Karpas-422 (cell line): ENCODE measurements around the gene BCS1L. TPM values are rescaled to one million over a fixed set of nuclear protein-coding genes. Genes with fewer than 3 reads are reported as not detected.
A peak's percentile ranks its signal among the peaks of the same experiment; 100 is the strongest.

Experiments
- DNase-seq: peaks from one replicate; pipeline ENCODE4 v3.0.0-alpha.2; 2015
- H2AFZ ChIP-seq: fragments of 200-600 bp; sonication (generic); 2 replicates; pipeline ENCODE4 v1.6.1; 2014; ENCODE audit warnings: antibody characterized with exemption, low read length, mixed read lengths
- H3K27ac ChIP-seq: fragments of 200-600 bp; sonication (generic); 2 replicates; pipeline ENCODE4 v1.5.1; 2014; ENCODE audit warnings: mild to moderate bottlenecking, low read length, moderate library complexity
- H3K27me3 ChIP-seq: fragments of 200-600 bp; sonication (generic); 2 replicates; pipeline ENCODE4 v1.6.1; 2014; ENCODE audit warnings: low read length, mixed read lengths
- H3K36me3 ChIP-seq: fragments of 200-600 bp; sonication (generic); 2 replicates; pipeline ENCODE4 v1.6.1; 2014; ENCODE audit warnings: low read length, mixed read lengths; ENCODE audit not compliant: insufficient read depth
- H3K4me1 ChIP-seq: fragments of 200-600 bp; sonication (generic); 2 replicates; pipeline ENCODE4 v1.6.1; 2014; ENCODE audit warnings: mild to moderate bottlenecking, low read length, mixed read lengths
- H3K4me2 ChIP-seq: fragments of 200-600 bp; sonication (generic); 2 replicates; pipeline ENCODE4 v1.6.1; 2014; ENCODE audit warnings: low read length, low read depth, mild to moderate bottlenecking; ENCODE audit not compliant: poor library complexity, severe bottlenecking
- H3K4me3 ChIP-seq: fragments of 200-600 bp; sonication (generic); 2 replicates; pipeline ENCODE4 v1.5.1; 2014; ENCODE audit warnings: mild to moderate bottlenecking, antibody characterized with exemption, low read length, mixed read lengths
- H3K79me2 ChIP-seq: fragments of 200-600 bp; sonication (generic); 2 replicates; pipeline ENCODE4 v1.6.1; 2014; ENCODE audit warnings: mild to moderate bottlenecking, low read length, mixed read lengths
- H3K9ac ChIP-seq: fragments of 200-600 bp; sonication (generic); 2 replicates; pipeline ENCODE4 v1.6.0; 2014; ENCODE audit warnings: low read length
- H3K9me2 ChIP-seq: fragments of 200-600 bp; sonication (generic), shearing (Covaris generic); replicated peaks from 2 replicates; pipeline ENCODE4 v1.6.0; 2014; ENCODE audit warnings: mild to moderate bottlenecking, low read length, moderate library complexity; ENCODE audit not compliant: insufficient read depth
- H3K9me3 ChIP-seq: fragments of 300-700, 200-600 bp; sonication (generic); 2 replicates; pipeline ENCODE4 v1.6.1; 2014; ENCODE audit warnings: low read length, mixed read lengths
- H4K20me1 ChIP-seq: fragments of 200-600 bp; sonication (generic); 2 replicates; pipeline ENCODE4 v1.6.1; 2014; ENCODE audit warnings: mild to moderate bottlenecking, antibody characterized with exemption, low read length, low read depth; ENCODE audit not compliant: insufficient read depth
- total RNA-seq: library from RNA; depleted of rRNA; stranded (reverse); fragments of >200 nt; shearing (Covaris generic); gene quantifications from 2 replicates; pipeline ENCODE4 v1.2.3, GENCODE V29; 2014; ENCODE audit warnings: low replicate concordance; rRNA removed

BCS1L gene
- total RNA-seq = 23.5 and 26.2 TPM in 2 replicates

- DNase-seq = peak; percentile 98
- peak within 1 kb of the TSS; percentile 87 for H3K4me3 ChIP-seq
- no peaks in the 10 kb centered on the region for H3K9me3 ChIP-seq
- H3K4me2 ChIP-seq = peak within 1 kb of the TSS; percentile 89
- H3K27ac ChIP-seq = peak within 1 kb of the TSS; percentile 55; the same call in 1 of the 2 replicates
- H2AFZ ChIP-seq = peak within 1 kb of the TSS; percentile 70
- no peaks in the 10 kb centered on the region for H3K9me2 ChIP-seq
- H3K36me3 ChIP-seq = peaks cover 44% of the 10 kb centered on the region; the same call in 1 of the 2 replicates
- H4K20me1 ChIP-seq = no peaks in the 10 kb centered on the region
- no peaks in the 10 kb centered on the region for H3K27me3 ChIP-seq
- peak within 1 kb of the TSS; percentile 88 for H3K9ac ChIP-seq
- peaks cover 23% of the 10 kb centered on the region for H3K4me1 ChIP-seq
- H3K79me2 ChIP-seq = peaks cover 44% of the 10 kb centered on the region
These were observed at the start of gene BCS1L, which contains the start of gene ZNF142 for GRCh38 chr2:218659258-218659987. Gene BCS1L (plus strand): TSS chr2:218659683. CDS start chr2:218660988, 1,305 bp downstream. Gene ZNF142 (minus strand): TSS chr2:218659623. CDS start chr2:218656429, 3,194 bp downstream.

GRCh38 chr2:218615868-218616315, 43.6 kb upstream of the BCS1L start:
- H3K79me2 ChIP-seq = no peaks in the 10 kb centered on the region

GRCh38 chr2:218618102-218618860, 41.2 kb upstream of the BCS1L start:
- Histone ChIP-seq H3K9me2 (no peaks in the 10 kb centered on the region), H4K20me1 (no peaks in the 10 kb centered on the region)

More at GRCh38 chr2:218615868-218616315, 43.6 kb upstream of the BCS1L start:
- Histone ChIP-seq H3K4me3 (no peak overlapping the region), H3K27ac (no peak overlapping the region), H3K4me2 (no peak overlapping the region), H3K9ac (no peak overlapping the region), H3K9me2 (no peaks in the 10 kb centered on the region), H3K27me3 (no peaks in the 10 kb centered on the region), H2AFZ (no peak overlapping the region), H3K36me3 (no peaks in the 10 kb centered on the region), H4K20me1 (no peaks in the 10 kb centered on the region), H3K9me3 (no peaks in the 10 kb centered on the region), H3K4me1 (no peaks in the 10 kb centered on the region)
- no peak for DNase-seq

GRCh38 chr2:218621007-218621406, 38.5 kb upstream of the BCS1L start:
- Histone ChIP-seq H3K4me1 (no peaks in the 10 kb centered on the region), H3K27ac (no peak overlapping the region), H3K27me3 (no peaks in the 10 kb centered on the region), H3K9me3 (no peaks in the 10 kb centered on the region), H3K9ac (no peak overlapping the region), H4K20me1 (no peaks in the 10 kb centered on the region), H3K4me3 (no peak overlapping the region), H3K36me3 (no peaks in the 10 kb centered on the region), H3K79me2 (no peaks in the 10 kb centered on the region), H2AFZ (no peak overlapping the region), H3K9me2 (no peaks in the 10 kb centered on the region), H3K4me2 (no peak overlapping the region)
- no peak for DNase-seq

More at GRCh38 chr2:218618102-218618860, 41.2 kb upstream of the BCS1L start:
- H3K27ac ChIP-seq = no peak overlapping the region
- no peak overlapping the region for H3K4me2 ChIP-seq
- H3K79me2 ChIP-seq = no peaks in the 10 kb centered on the region
- no peak overlapping the region for H2AFZ ChIP-seq
- H3K9ac ChIP-seq = no peak overlapping the region
- no peak overlapping the region for H3K4me3 ChIP-seq
- H3K4me1 ChIP-seq = no peaks in the 10 kb centered on the region
- no peaks in the 10 kb centered on the region for H3K27me3 ChIP-seq
- no peaks in the 10 kb centered on the region for H3K9me3 ChIP-seq
- no peak for DNase-seq
- H3K36me3 ChIP-seq = no peaks in the 10 kb centered on the region

GRCh38 chr2:218622606-218623365, 36.7 kb upstream of the BCS1L start:
- Histone ChIP-seq H3K27me3 (no peaks in the 10 kb centered on the region), H3K36me3 (no peaks in the 10 kb centered on the region), H3K27ac (no peak overlapping the region), H3K4me2 (no peak overlapping the region), H3K9ac (no peak overlapping the region), H3K79me2 (no peaks in the 10 kb centered on the region), H3K9me3 (no peaks in the 10 kb centered on the region), H3K4me1 (no peaks in the 10 kb centered on the region), H2AFZ (no peak overlapping the region), H3K4me3 (no peak overlapping the region), H3K9me2 (no peaks in the 10 kb centered on the region), H4K20me1 (no peaks in the 10 kb centered on the region)
- no peak for DNase-seq

DNA sequence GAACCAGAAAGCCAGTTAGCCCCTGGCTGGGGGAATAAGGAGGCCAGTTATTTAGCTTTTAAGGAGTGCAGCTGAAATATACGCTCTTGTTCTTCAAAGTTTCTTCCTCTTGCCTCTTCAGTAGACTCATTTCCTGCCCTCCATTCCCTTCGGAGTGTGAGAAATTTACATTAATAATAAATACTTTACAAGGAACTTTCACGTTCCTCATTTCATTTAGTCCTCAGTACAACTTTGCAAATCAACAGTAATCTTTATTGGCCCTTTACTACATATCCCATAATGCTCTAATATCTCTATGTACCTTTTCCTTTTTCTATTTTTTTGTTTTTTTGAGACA, 36.1 kb upstream of the BCS1L start:
- Histone ChIP-seq H3K9ac (no peak overlapping the region), H3K79me2 (no peaks in the 10 kb centered on the region), H4K20me1 (no peaks in the 10 kb centered on the region), H3K4me2 (no peak overlapping the region), H3K36me3 (no peaks in the 10 kb centered on the region), H3K9me3 (no peaks in the 10 kb centered on the region), H3K4me1 (no peaks in the 10 kb centered on the region), H2AFZ (no peak overlapping the region), H3K27ac (no peak overlapping the region), H3K9me2 (no peaks in the 10 kb centered on the region), H3K4me3 (no peak overlapping the region), H3K27me3 (no peaks in the 10 kb centered on the region)
- no peak for DNase-seq

DNA sequence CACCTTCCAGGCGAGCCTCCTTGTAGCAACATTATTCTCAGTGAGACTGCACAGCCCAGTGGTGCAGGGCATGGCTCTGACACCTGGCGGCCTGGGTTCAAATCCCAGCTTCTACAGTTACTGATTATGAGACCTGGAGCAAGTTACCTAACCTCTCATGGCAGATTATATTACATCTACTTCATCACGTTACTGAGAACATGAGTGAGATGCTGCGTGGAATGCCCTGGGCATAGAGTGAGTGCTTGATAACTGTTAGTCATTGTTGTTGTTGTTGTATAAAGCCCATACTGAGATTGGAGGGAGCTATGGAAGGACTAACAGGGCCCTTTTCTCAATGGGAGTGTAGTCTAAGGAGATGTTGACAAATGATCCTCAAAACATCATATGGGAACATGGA, 33.1 kb upstream of the BCS1L start:
- H3K9me2 ChIP-seq = no peaks in the 10 kb centered on the region
- H3K4me2 ChIP-seq = no peak overlapping the region
- DNase-seq = no peak
- no peaks in the 10 kb centered on the region for H3K4me1 ChIP-seq
- H3K27ac ChIP-seq = no peak overlapping the region
- H3K36me3 ChIP-seq = no peaks in the 10 kb centered on the region
- H3K9ac ChIP-seq = no peak overlapping the region
- H2AFZ ChIP-seq = no peak overlapping the region
- no peaks in the 10 kb centered on the region for H4K20me1 ChIP-seq
- no peak overlapping the region for H3K4me3 ChIP-seq
- no peaks in the 10 kb centered on the region for H3K9me3 ChIP-seq
- H3K79me2 ChIP-seq = no peaks in the 10 kb centered on the region
- no peaks in the 10 kb centered on the region for H3K27me3 ChIP-seq

DNA sequence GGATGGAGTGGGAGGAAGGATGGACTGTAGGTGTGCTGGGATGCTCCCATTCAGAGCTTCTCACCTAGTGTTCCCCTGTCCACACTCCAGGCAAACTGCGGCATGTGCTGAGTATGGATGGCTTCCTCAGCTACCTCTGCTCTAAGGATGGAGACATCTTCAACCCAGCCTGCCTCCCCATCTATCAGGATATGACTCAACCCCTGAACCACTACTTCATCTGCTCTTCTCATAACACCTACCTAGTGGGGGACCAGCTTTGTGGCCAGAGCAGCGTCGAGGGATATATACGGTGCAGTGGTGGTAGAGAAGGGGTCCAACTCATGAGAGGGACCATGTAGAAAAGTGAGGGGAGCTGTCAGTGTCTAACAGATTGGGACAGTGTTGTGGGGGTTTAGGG, 31.5 kb upstream of the BCS1L start:
- Histone ChIP-seq H3K9me2 (no peaks in the 10 kb centered on the region), H3K27me3 (no peaks in the 10 kb centered on the region), H2AFZ (no peak overlapping the region), H3K4me2 (no peak overlapping the region), H3K9me3 (no peaks in the 10 kb centered on the region), H3K4me1 (no peaks in the 10 kb centered on the region), H3K9ac (no peak overlapping the region), H3K36me3 (no peaks in the 10 kb centered on the region), H3K27ac (no peak overlapping the region), H3K4me3 (no peak overlapping the region), H3K79me2 (no peaks in the 10 kb centered on the region), H4K20me1 (no peaks in the 10 kb centered on the region)
- no peak for DNase-seq
